HG03175 (cell line): ENCODE measurements around the gene TOR1AIP1.
"Not testable (repeated sequence)": the region's sequence is repeated elsewhere in the genome, so short reads cannot be mapped to it uniquely, and the experiment has no call there.

Experiments used
- ATAC-seq: cut with Tn5 transposase; IDR thresholded peaks from one replicate; pipeline ENCODE4 v1.9.1; 2021; ENCODE audit warnings: mild to moderate bottlenecking, moderate library complexity; ENCODE audit not compliant: unreplicated experiment

TOR1AIP1 gene, protein sequence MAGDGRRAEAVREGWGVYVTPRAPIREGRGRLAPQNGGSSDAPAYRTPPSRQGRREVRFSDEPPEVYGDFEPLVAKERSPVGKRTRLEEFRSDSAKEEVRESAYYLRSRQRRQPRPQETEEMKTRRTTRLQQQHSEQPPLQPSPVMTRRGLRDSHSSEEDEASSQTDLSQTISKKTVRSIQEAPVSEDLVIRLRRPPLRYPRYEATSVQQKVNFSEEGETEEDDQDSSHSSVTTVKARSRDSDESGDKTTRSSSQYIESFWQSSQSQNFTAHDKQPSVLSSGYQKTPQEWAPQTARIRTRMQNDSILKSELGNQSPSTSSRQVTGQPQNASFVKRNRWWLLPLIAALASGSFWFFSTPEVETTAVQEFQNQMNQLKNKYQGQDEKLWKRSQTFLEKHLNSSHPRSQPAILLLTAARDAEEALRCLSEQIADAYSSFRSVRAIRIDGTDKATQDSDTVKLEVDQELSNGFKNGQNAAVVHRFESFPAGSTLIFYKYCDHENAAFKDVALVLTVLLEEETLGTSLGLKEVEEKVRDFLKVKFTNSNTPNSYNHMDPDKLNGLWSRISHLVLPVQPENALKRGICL

DNA sequence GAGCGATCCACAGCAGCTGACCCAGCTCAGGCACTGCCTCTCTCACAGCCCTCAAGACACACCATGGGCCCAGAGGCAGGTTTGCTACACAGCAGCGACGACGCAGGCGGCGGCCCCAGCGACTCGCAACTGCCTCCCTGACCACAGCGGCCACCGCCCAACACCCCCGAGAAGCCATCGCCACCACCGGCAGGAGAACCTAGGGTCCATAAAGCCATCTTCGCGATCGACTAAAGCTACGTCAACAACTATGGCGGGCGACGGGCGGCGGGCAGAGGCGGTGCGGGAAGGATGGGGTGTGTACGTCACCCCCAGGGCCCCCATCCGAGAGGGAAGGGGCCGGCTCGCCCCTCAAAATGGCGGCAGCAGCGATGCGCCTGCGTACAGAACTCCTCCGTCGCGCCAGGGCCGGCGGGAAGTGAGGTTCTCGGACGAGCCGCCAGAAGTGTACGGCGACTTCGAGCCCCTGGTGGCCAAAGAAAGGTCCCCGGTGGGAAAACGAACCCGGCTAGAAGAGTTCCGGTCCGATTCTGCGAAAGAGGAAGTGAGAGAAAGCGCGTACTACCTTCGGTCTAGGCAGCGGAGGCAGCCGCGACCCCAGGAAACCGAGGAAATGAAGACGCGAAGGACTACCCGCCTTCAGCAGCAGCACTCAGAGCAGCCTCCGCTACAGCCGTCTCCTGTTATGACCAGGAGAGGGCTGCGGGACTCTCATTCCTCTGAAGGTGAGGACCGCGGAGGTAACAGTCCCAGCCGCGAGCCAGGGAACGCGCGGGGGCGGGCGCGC, at the start of gene TOR1AIP1:
TOR1AIP1 (plus strand) TSS at position 33 of the 787 bp plus-strand sequence; CDS start at position 251, 218 bp downstream.
- peak; percentile 76 for ATAC-seq

DNA sequence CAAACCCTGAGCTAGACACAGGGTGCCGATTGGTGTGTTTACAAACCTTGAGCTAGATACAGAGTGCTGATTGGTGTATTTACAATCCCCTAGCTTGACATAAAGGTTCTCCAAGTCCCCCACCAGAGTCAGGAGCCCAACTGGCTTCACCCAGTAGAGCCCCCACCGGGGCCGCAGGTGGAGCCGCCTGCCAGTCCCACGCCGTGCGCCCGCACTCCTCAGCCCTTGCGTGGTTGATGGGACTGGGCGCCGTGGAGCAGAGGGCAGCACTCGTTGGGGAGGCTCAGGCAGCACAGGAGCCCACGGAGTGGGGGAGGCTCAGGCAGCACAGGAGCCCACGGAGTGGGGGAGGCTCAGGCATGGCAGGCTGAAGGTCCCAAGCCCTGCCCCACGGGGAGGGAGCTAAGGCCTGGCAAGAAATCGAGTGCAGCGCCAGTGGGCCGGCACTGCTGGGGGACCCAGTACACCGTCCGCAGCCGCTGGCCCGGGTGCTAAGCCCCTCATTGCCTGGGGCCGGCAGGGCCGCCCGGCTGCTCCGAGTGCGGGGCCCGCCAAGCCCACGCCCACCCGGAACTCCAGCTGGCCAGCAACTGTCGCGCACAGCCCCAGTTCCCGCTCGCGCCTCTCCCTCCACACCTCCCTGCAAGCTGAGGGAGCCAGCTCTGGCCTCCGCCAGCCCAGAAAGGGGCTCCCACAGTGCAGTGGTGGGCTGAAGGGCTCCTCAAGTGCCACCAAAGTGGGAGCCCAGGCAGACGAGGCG, 45.2 kb upstream of the TOR1AIP1 start:
- ATAC-seq: not testable (repeated sequence)

DNA sequence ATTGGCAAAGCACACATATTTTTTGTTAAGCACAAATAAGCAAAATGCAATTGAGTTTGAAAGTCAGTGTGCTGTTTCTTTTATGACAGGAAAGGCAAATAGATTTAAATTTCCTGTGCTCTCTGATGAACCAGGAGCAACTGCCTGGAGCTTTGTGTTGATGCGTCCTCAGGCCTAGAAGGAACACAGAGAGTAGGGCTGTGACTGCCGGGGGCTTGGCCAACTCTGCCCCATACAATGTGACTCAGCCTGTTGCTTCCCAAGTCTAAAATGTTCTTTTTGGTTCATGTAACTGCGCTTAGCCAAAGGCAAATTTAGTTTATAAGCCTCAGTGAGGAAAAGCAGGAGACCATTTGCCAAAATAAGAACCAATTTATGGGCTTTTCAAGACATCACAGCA, 42.0 kb upstream of the TOR1AIP1 start:
- no peak for ATAC-seq

DNA sequence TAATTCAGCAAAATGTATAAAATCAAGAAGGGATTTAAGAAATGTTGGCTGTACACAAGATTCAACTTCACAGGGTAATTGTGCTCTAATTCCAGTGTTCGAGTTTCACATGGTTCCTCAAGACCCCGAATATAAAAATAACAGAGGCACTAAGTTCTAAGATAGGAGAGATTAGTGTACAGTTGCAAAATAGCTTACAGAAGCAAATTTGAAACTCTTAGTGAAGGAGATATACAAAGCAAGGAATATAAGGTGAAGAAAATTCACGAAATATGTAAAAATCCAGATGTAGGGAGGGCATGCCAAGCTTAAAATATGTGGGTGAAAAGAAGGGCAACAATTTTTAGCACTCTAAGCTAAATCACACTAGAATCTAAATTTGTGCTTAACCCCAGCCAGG, 33.9 kb upstream of the TOR1AIP1 start:
- no peak for ATAC-seq

DNA sequence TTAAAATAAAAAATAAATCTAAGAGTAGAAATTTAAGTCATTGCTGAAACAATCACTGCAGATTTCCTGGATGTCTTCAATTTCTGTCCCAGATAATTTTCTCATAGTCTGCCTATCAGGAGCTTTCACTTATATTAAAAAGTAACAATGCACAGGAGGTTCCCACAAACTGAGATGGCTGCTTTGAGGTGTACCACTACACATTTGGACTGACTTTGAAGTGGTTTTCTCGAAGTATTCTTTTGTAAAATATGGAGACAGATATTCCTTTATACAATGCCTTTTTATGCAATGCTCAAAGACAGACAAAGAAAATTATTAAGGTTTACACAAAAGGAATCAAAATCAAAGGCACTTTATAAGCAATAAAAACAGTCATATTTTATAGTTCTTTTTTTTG, 29.0 kb upstream of the TOR1AIP1 start:
- ATAC-seq: no peak

DNA sequence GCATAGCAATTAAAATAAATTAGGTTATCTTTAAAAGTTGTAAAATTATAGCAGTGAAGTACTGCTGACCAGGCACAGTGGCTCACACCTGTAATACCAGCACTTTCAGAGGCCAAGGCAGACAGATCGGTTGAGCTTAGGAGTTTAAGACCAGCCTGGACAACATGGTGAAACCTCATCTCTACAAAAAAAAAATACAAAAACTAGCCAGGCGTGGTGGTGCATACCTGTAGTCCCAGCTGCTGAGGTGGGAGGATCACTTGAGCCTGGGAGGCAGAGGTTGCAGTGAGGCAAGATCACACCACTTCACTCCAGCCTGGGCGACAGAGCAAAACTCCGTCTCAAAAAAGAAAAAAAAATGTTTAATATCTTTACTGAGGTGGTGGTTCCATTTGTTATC, 26.3 kb upstream of the TOR1AIP1 start:
- ATAC-seq: not testable (repeated sequence)

DNA sequence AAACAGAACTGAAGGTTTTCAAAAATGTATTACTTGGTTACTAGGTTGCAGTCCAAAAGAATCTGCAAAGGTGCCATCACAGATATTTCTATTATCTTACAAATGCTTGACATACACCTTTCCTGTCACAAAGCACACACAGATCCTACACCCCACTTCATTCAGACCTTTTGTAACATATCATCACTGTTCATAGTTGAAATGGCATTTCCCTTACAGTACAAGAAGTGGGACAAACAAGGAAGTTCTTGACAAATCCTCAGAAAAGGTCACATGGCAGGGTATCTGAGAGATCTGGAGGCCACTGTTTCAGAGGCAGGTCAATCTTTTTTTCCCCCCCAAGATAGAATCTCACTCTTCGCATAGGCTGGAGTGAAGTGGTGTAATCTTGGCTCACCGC, 25.8 kb upstream of the TOR1AIP1 start:
- ATAC-seq: no peak

DNA sequence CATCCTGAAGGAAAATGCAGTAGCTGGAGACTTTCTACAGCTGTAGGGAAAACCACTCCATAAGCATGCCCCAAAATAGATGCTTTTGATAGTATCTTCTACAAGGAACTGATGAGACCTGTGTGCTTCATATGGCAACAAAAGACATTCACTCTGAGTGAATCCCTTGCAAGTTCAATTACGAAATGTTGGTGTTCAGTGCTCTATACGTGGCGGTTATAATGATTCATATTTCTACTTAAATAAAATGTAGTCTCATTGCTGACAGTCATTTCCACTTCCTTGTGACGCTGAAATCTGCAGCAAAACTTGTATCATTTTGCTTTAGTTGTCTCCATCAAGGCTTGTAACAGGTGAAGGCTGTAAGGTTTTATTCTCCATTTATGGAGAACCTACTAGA, 25.1 kb upstream of the TOR1AIP1 start:
- ATAC-seq: no peak

DNA sequence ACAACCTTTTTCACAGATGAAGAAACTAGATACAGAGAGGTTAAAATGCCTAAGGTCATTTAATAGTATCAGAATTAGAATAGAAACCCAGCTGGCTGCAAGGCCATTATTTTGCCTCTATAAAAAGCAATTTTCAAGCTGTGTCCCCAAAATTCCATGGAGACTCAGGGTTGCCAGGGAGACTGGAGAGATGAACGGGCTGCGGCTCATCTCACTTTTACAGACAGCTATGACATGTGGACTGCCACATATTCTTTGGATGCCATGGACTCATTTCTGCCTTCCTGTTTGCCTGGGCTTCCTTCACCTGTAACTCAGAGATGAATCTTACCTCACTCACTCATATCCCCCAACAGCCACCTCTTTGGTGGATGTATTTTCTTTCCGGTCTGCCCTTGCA, 21.4 kb upstream of the TOR1AIP1 start:
- no peak for ATAC-seq

DNA sequence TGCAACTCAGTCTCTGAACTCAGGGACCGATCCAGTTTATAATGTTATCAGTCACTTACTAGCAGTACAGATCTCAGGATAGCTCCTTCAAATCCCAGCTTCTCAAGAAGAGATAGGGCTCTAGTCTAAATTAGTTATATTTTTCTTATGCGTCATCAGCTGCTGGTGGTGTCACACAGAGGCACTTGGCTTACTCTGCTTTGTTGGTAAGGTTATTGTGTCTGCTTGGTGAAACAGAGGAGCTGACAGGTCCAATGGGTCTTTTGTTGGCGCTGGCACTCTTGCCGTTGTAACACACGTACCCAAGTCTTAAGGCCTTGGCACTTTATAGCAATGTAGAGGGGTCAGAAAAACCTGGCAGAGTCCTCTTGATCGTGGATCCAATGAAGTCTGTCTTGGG, 16.7 kb upstream of the TOR1AIP1 start:
- no peak for ATAC-seq

DNA sequence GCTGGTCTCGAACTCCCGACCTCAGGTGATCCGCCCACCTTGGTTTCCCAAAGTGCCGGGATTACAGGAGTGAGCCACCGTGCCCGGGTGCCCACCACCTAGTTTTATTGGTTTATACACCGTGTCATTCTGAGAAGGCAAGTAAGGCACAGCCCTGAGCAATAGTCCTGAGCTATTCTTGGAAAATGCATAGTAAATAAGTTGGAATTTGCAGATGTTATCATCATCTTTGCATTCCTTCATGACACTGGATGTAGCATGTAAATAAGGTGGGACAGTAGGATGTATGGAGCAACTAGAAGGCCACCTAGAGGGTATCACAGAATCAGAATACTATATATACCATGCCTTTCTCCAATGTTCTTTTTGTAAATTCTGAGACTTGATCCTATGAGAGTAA, 15.5 kb upstream of the TOR1AIP1 start:
- ATAC-seq: no peak

DNA sequence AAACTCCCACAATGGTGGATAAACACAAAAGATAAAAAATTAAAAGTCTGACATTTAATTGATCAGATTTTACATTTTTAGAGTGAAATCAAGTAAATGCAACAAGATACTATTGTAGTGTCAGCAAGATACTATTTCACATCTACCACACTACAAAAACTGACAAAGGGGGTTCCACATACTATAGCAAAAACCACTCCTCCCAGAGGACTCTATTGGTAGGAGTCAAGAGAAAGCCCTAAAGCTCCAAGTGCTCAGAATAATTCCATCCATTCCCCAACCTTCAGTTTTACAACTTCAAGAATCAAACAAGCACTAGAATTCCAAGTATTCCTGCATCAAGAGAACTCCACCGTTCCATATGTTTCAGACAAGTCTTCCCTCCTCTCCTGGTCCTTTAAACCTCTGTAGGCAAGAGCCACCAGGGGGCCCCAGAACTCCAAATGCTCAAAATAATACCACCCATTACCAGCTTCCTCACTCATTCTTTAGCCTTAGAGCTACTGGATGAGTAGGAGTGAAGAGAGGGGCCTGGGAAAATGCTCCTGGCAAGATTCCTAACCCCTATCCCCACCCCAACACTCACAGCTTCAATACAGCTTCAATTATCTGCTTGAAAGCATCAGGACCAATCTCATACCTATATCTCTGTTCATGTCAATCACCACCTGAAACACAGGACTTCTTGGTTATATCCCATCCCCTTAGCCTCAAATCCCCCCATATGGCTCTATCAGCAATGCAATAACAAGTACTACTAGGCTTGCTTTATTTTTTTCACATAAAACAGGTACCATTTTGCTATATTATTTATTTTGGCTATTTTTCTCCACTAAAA, 14.4 kb upstream of the TOR1AIP1 start:
- ATAC-seq: no peak

DNA sequence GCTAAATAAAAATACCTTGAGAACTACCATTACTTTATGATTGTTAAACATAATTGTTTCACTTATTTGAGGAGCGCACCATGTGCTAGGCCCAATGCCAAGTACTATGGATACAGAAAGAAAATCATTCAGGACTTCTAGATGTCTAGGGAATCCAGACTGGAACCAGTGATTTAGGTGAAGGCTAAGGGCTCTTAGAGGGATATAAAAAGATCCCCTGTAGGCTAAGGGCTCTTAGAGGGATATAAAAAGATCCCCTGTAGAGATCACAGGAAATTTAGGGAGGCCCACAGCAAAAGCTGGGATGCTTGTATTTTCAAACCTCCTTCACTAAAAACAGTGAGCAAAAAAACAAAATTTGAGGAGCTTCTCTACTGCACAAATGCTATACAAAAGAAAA, 11.2 kb upstream of the TOR1AIP1 start:
- no peak for ATAC-seq

DNA sequence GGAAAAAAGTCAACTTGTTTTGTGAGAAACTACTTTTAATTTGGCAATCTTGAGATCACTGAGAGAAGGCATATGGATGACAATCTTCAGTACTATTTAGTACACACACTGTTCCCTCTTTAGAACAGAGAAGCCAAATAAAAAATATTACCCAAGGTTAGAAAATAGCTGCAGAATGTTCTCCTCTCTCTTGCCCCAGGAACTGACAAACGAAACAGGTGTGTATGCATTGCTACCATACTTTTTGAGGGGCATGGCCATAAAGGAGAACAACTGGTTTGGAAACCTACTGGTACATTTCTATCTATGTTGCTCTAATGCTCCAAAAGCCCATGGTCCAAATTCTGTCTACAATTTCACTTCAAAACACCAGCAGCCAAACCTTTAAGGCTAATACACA, 10.1 kb upstream of the TOR1AIP1 start:
- no peak for ATAC-seq

DNA sequence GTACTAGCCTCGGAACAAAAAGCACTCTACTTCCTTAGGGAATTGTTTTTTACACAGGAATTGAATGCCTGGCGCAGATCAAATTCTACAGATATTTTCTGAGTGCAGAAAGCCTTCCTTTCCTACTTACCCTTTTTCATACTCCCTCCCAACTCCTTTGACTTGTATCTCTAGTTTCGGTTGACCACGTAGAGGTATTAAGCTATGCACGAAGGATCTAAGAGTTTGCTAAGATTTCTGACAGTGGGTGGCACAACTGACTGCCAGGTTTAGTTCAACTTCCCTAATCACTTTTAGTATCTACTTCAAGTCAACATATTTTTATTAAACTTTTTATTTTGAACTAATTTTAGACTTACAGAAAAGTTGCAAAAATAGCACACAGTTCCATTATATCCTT, 9.5 kb upstream of the TOR1AIP1 start:
- ATAC-seq: no peak

DNA sequence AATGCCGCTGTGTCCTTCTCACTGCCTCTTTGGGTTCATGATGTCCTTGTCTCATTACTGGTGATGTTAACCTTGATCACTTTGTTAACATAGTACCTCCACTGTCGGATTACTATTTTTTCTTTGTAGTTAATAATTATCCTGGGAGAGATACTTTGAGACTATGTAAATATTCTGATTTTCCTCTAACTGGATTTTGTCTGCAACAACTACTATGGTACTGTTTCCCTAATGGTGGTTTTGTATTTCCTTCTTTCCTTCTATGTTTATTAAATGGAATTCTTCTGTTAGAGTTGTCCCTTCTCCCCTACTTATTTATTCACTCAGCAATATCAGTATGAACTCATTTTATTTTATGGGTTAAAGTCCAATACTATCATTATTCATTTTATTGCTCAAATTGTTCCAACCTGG, 8.6 kb upstream of the TOR1AIP1 start:
- ATAC-seq: no peak

DNA sequence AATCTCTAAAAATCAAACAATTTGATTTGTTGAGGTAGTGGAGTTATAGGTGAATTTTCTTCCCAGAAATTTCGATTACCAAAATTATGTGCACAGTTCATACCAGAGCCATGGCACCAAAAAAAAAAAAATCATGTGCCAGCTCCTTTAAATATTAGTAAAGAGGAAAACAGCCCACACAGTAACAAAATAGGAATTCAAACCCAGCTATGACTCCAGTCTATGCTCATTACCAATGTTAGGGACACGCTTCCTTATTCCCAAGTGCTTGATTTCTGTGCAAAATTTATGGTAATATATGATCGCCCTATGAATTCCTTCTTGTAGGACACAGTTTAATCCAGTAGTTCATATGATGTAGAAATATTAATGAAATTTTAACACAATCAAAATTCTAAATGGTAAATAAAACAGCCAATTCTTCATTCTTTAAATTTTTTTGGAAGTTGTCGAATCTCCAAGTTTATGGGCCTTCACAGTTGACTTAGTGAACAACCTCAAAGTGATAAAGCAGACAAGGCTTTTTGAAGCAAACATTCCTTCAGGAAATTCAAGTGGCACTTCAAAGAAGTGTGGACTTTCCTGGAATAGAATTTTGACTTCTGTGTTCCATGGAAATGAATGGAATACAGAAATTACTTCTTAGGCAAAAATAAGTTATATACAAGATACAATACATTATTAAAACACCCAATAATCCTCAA, 6.3 kb upstream of the TOR1AIP1 start:
- ATAC-seq: no peak

DNA sequence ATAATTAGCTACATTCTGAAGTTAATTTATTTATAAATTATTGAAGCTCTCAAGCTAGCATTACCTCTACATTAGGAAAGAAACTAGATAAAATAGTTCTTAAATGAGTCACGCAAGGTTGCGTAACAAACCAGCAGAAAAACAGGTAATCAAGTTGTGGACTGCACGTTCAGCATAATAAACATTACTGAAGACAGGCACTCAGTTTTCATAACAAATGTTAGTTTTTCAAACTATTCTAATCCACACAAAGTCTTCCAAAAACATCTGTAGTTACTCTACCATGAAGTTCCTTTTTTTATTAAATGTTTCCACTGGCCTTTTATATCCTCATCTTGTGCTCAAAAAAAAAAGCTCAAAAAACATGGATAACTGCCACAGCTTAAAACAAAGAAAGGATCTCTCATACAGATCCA, 5.8 kb upstream of the TOR1AIP1 start:
- no peak for ATAC-seq

DNA sequence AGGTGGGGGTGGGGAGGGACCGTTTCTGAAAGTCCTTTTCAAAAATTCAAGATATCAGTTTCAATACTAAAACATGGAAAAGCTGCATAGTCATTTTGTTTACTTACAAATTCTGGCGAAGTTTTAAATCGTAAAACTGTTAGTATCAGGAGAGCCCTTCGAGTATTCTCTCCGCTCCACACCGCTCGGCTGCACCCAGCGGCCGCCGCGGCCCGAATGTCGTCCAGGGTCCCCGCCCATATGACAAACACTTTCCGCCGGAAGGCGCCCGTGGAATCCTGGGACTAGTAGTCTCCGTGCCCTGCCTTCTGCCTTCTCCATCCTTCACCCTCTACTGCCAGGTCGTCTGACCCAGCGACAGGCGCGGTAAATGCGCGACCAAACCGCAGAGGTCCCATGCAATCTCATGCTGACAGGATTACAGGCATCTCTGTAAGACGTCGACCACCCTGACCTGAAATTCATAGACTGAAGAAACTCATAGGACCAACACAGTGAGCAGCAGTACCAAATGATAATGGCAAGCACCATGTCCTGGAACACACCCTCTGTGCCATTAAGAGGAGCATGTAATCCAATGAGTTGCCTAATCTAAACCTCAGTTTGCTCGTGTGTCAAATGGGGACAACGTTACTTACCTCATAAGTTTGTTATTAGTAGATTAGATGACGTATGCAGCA, 4.4 kb upstream of the TOR1AIP1 start, which contains the start of gene TOR1AIP2:
TOR1AIP2 (minus strand) TSS at position 218 of the 680 bp plus-strand sequence. CDS start 25,138 bp downstream, outside the sequence.
- ATAC-seq: peak; percentile 68
